H1 (cell line): ENCODE results near the gene DOCK1. TPM values are rescaled to one million over a fixed set of nuclear protein-coding genes. Genes with fewer than 3 reads are reported as not detected.

ENCODE experiments used
- CTCF ChIA-PET: fragments of 300-600 bp; sonication (Branson Sonifier 250); formaldehyde crosslinking; loops from one replicate; lab custom pipeline; 2021; ENCODE audit not compliant: partially characterized antibody; lab: Charles Lee
- POLR2A ChIA-PET: fragments of 300-600 bp; sonication (Branson Sonifier 250); formaldehyde crosslinking; loops from one replicate; lab custom pipeline; 2021; ENCODE audit warnings: inconsistent platforms; ENCODE audit not compliant: partially characterized antibody; lab: Charles Lee
- DNase-seq, 2 experiments: peaks; one replicate each; pipeline versions ENCODE4 v3.0.0 to v3.0.0-alpha.2; 2010 to 2022; ENCODE audit warnings: low spot score in 2 of 2, low read depth in 1 of 2, mixed read lengths in 1 of 2
- FAIRE-seq: peaks from 2 replicates; lab custom pipeline; 2011; peaks lifted over from hg19 to GRCh38; lab: Jason Lieb, UNC
- H2AFZ ChIP-seq: 2 replicates; pipeline ENCODE4 v1.8.1; 2012; ENCODE audit warnings: low read length, inconsistent platforms
- H2AK5ac ChIP-seq: 2 replicates; pipeline ENCODE4 v1.6.1; 2013; ENCODE audit warnings: low read depth, low read length
- H2BK120ac ChIP-seq: replicated peaks from 2 replicates; pipeline ENCODE3; 2013; ENCODE audit warnings: low read depth, low read length, inconsistent platforms
- H2BK12ac ChIP-seq: 2 replicates; pipeline ENCODE4 v1.6.1; 2013; ENCODE audit warnings: low read depth, low read length
- H2BK15ac ChIP-seq: 2 replicates; pipeline ENCODE4 v1.6.1; 2013; ENCODE audit warnings: low read length
- H2BK20ac ChIP-seq: 2 replicates; pipeline ENCODE4 v1.6.1; 2013; ENCODE audit warnings: low read length
- H2BK5ac ChIP-seq: 2 replicates; pipeline ENCODE4 v1.6.1; 2013; ENCODE audit warnings: low read depth, low read length
- H3K14ac ChIP-seq: 2 replicates; pipeline ENCODE4 v1.6.1; 2013; ENCODE audit warnings: inconsistent platforms; ENCODE audit not compliant: insufficient read length
- H3K18ac ChIP-seq: 2 replicates; pipeline ENCODE4 v1.6.1; 2013; ENCODE audit warnings: low read length; ENCODE audit errors: extremely low read depth
- H3K23ac ChIP-seq: 2 replicates; pipeline ENCODE4 v1.6.1; 2013; ENCODE audit warnings: inconsistent platforms; ENCODE audit not compliant: insufficient read length
- H3K23me2 ChIP-seq: 2 replicates; pipeline ENCODE4 v1.6.1; 2013; ENCODE audit warnings: low read depth, low read length
- H3K27ac ChIP-seq: 2 replicates; pipeline ENCODE4 v1.6.1; 2011; ENCODE audit warnings: low read depth, low read length, inconsistent platforms
- H3K27me3 ChIP-seq, 4 experiments: replicated peaks in 1 of 4; 1 replicate in 1 of 4; 2 replicates in 3 of 4; pipeline versions ENCODE4 v1.6.1 to v1.8.1; 2011 to 2013; ENCODE audit warnings: low read length in 3 of 4, mild to moderate bottlenecking in 3 of 4, inconsistent platforms in 2 of 4, mixed read lengths in 2 of 4, moderate library complexity in 1 of 4; ENCODE audit not compliant: control insufficient read depth in 3 of 4, insufficient read depth in 3 of 4; ENCODE audit errors: extremely low read depth in 1 of 4
- H3K36me3 ChIP-seq, 4 experiments: 2 replicates each; pipeline versions ENCODE4 v1.6.1 to v1.8.1; 2011 to 2013; ENCODE audit warnings: mild to moderate bottlenecking in 4 of 4, low read length in 3 of 4, moderate library complexity in 2 of 4, control low read depth in 1 of 4, inconsistent platforms in 1 of 4; ENCODE audit not compliant: insufficient read depth in 4 of 4, control insufficient read depth in 2 of 4
- H3K4ac ChIP-seq: replicated peaks from 2 replicates; pipeline ENCODE3; 2013; ENCODE audit warnings: low read length, low read depth, mixed read lengths, inconsistent platforms; ENCODE audit not compliant: insufficient read length
- H3K4me1 ChIP-seq, 4 experiments: replicated peaks in 1 of 4; 1 replicate in 1 of 4; 2 replicates in 3 of 4; pipeline versions ENCODE4 v1.6.1 to v1.8.1; 2011 to 2013; ENCODE audit warnings: low read length in 3 of 4, inconsistent platforms in 2 of 4, mixed read lengths in 1 of 4; ENCODE audit not compliant: insufficient read depth in 4 of 4, control insufficient read depth in 3 of 4
- H3K4me2 ChIP-seq, 2 experiments: 2 replicates each; pipeline versions ENCODE4 v1.6.1 to v1.8.1; 2011 to 2013; ENCODE audit warnings: low read depth in 2 of 2, low read length in 2 of 2, control low read depth in 1 of 2, inconsistent platforms in 1 of 2, mild to moderate bottlenecking in 1 of 2; ENCODE audit not compliant: insufficient read depth in 1 of 2
- H3K4me3 ChIP-seq, 4 experiments: fragments of 200-600, 300-600 bp in 1 of 4; sonication (generic), shearing (Covaris generic), sonication (Bioruptor Twin) in 1 of 4; 2 replicates each; pipeline versions ENCODE4 v1.5.1 to v1.8.1; 2011 to 2016; ENCODE audit warnings: low read length in 4 of 4, low read depth in 3 of 4, control low read depth in 2 of 4, inconsistent platforms in 2 of 4, mild to moderate bottlenecking in 2 of 4, mixed read lengths in 1 of 4, moderate library complexity in 1 of 4; ENCODE audit not compliant: insufficient read depth in 2 of 4; ENCODE audit errors: extremely low read depth in 1 of 4
- H3K56ac ChIP-seq: replicated peaks from 2 replicates; pipeline ENCODE3; 2013; ENCODE audit warnings: low read depth, mild to moderate bottlenecking, mixed read lengths, low read length, inconsistent platforms; ENCODE audit not compliant: insufficient read length
- H3K79me1 ChIP-seq: 2 replicates; pipeline ENCODE4 v1.6.1; 2013; ENCODE audit warnings: low read depth, low read length, control low read depth
- H3K79me2 ChIP-seq, 2 experiments: 2 replicates each; pipeline versions ENCODE4 v1.6.1 to v1.8.1; 2012 to 2013; ENCODE audit warnings: low read length in 2 of 2, mild to moderate bottlenecking in 2 of 2, inconsistent platforms in 1 of 2; ENCODE audit not compliant: insufficient read depth in 2 of 2, control insufficient read depth in 1 of 2
- H3K9ac ChIP-seq, 4 experiments: replicated peaks in 1 of 4; 1 replicate in 1 of 4; 2 replicates in 3 of 4; pipeline versions ENCODE4 v1.6.1 to v1.8.1; 2011 to 2013; ENCODE audit warnings: low read depth in 3 of 4, low read length in 3 of 4, control low read depth in 2 of 4, mild to moderate bottlenecking in 2 of 4, moderate library complexity in 2 of 4, inconsistent platforms in 1 of 4; ENCODE audit errors: extremely low read depth in 1 of 4
- H3K9me3 ChIP-seq, 2 experiments: 2 replicates each; pipeline versions ENCODE4 v1.6.1 to v1.8.1; 2012 to 2013; ENCODE audit warnings: mild to moderate bottlenecking in 2 of 2, moderate library complexity in 2 of 2, control low read depth in 1 of 2, inconsistent platforms in 1 of 2, low read depth in 1 of 2, low read length in 1 of 2, mixed read lengths in 1 of 2; ENCODE audit not compliant: insufficient read depth in 2 of 2
- H4K20me1 ChIP-seq, 2 experiments: replicated peaks in 1 of 2; 2 replicates each; pipeline versions ENCODE3 to v1.8.1; 2011 to 2013; ENCODE audit warnings: inconsistent platforms in 2 of 2, low read length in 2 of 2, mild to moderate bottlenecking in 1 of 2; ENCODE audit not compliant: insufficient read depth in 2 of 2, control insufficient read depth in 1 of 2
- H4K5ac ChIP-seq: 2 replicates; pipeline ENCODE4 v1.6.1; 2013; ENCODE audit warnings: low read length, low read depth, mixed read lengths, inconsistent platforms; ENCODE audit not compliant: insufficient read length
- H4K8ac ChIP-seq: 2 replicates; pipeline ENCODE4 v1.8.0; 2013; ENCODE audit warnings: mild to moderate bottlenecking, moderate library complexity, low read length, inconsistent platforms; ENCODE audit not compliant: insufficient read depth; ENCODE audit errors: extremely low read depth
- H4K91ac ChIP-seq: replicated peaks from 2 replicates; pipeline ENCODE3; 2013; ENCODE audit warnings: low read length, mixed read lengths, inconsistent platforms; ENCODE audit not compliant: insufficient read length
- BCL11A ChIP-seq, 2 experiments: IDR thresholded peaks; one replicate each; pipeline ENCODE4 v1.6.1; 2011; ENCODE audit warnings: low read depth in 2 of 2, low read length in 2 of 2, mild to moderate bottlenecking in 2 of 2
- CBX8 ChIP-seq: fragments of 300-800, 300-1000 bp; sonication (generic); IDR thresholded peaks from 2 replicates; pipeline ENCODE4 v1.7.1; 2016; ENCODE audit warnings: low read depth, low read length, borderline replicate concordance
- CHD1 ChIP-seq: IDR thresholded peaks from 2 replicates; pipeline ENCODE4 v1.6.1; 2012; ENCODE audit warnings: low read depth, low read length, improper control_type of control experiment
- CHD2 ChIP-seq: IDR thresholded peaks from 2 replicates; pipeline ENCODE4 v1.6.1; 2012; ENCODE audit warnings: low read length, improper control_type of control experiment
- CREB1 ChIP-seq: IDR thresholded peaks from 2 replicates; pipeline ENCODE4 v1.6.1; 2012; ENCODE audit warnings: inconsistent platforms
- EGR1 ChIP-seq: IDR thresholded peaks from 2 replicates; pipeline ENCODE4 v1.6.1; 2011; ENCODE audit warnings: low read depth, low read length, borderline replicate concordance
- HDAC2 ChIP-seq, 2 experiments: fragments of 300-600 bp in 1 of 2; sonication (generic) in 1 of 2; IDR thresholded peaks; 2 replicates each; pipeline ENCODE4 v1.6.1; 2011 to 2012; ENCODE audit warnings: low read depth in 2 of 2, low read length in 2 of 2, mild to moderate bottlenecking in 2 of 2, moderate library complexity in 2 of 2, borderline replicate concordance in 1 of 2, inconsistent platforms in 1 of 2
- POLR2AphosphoS5 ChIP-seq: IDR thresholded peaks from 2 replicates; pipeline ENCODE4 v1.6.1; 2011; ENCODE audit warnings: low read depth, low read length
- RAD21 ChIP-seq, 2 experiments: IDR thresholded peaks in 1 of 2; conservative IDR thresholded peaks in 1 of 2; 2 replicates each; pipeline ENCODE4 v1.6.1; 2011; ENCODE audit warnings: low read depth in 2 of 2, low read length in 2 of 2, improper control_type of control experiment in 1 of 2, inconsistent platforms in 1 of 2, mild to moderate bottlenecking in 1 of 2, moderate library complexity in 1 of 2
- SIN3A ChIP-seq, 2 experiments: IDR thresholded peaks in 1 of 2; conservative IDR thresholded peaks in 1 of 2; 2 replicates each; pipeline ENCODE4 v1.6.1; 2011 to 2012; ENCODE audit warnings: low read length in 2 of 2, improper control_type of control experiment in 1 of 2, low read depth in 1 of 2, mild to moderate bottlenecking in 1 of 2
- WGBS, 2 experiments: shearing (Covaris generic) in 1 of 2; methylation state at CpG; one replicate each; pipeline versions ENCODE4 v1.1.6 to v1.1.7; 2013 to 2015; ENCODE audit warnings: low lambda C conversion rate in 2 of 2, mixed read lengths in 2 of 2, inconsistent platforms in 1 of 2, low coverage in 1 of 2, missing lambda C conversion rate in 1 of 2; ENCODE audit not compliant: insufficient replicate concordance in 2 of 2, insufficient coverage in 1 of 2, insufficient read length in 1 of 2; ENCODE audit errors: extremely low coverage in 1 of 2, missing lambda C conversion rate in 1 of 2; 5-methylcytosine and 5-hydroxymethylcytosine counted together
- polyA plus RNA-seq, 7 experiments: library from polyadenylated mRNA; depleted of rRNA in 3 of 7; stranded (reverse) in 5 of 7; unstranded in 2 of 7; fragments of >200 nt in 5 of 7; fragments of 200-250 nt in 2 of 7; gene quantifications; 1 replicate in 5 of 7; 2 replicates in 1 of 7; 4 replicates in 1 of 7; pipeline versions ENCODE4 v1.2.1 to v1.2.3, GENCODE V29; 2011 to 2013; ENCODE audit warnings: missing spikeins in 2 of 7, mixed read lengths in 2 of 7
- total RNA-seq: library from RNA; stranded (reverse); fragmentation: NEBNext Ultra II Directional; extraction: Animal tissue kit (Norgen Biotek cat#: 25700); gene quantifications from 2 replicates; pipeline ENCODE4 v1.2.1, GENCODE V29; 2021
- TF ChIP-seq, protein P1 (sequence below): IDR thresholded peaks from 2 replicates; pipeline ENCODE4 v1.6.1; 2012; ENCODE audit warnings: low read length, inconsistent platforms

The DOCK1 gene
- total and polyA plus RNA-seq, 2 of the 8 experiments (the other 6 are each of a cell fraction or from before 2014, with no cell fraction given), result 11.6 to 53.0 TPM

DNA sequence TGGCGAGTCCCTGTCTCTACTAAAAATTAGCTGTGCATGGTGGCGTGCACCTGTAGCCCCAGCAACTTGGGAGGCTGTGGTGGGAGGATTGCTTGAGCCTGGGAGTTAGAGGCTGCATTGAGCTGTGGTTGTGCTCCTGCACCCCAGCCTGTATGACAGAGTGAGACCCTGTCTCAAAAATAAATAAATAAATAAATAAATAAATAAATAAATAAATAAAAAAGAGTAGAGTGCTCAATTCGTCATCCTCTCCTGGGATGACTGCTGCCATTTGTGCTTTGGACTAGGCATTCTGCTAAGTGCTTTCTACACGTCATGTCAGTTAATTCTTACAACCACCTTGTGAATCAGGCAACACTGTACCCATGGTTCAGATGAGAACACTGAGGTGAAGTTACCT, 130.6 kb downstream of the DOCK1 start:
- H3K4ac ChIP-seq, result no peak overlapping the region
- no peak overlapping the region for H3K9ac ChIP-seq
- H4K5ac ChIP-seq, result no peak overlapping the region
- H4K20me1 ChIP-seq, result no peaks in the 10 kb centered on the region
- POLR2A ChIA-PET, result no interaction called here
- no peak overlapping the region for H3K23ac ChIP-seq
- no peaks in the 10 kb centered on the region for H3K23me2 ChIP-seq
- no peak overlapping the region for H3K18ac ChIP-seq
- no peaks in the 10 kb centered on the region for H3K4me1 ChIP-seq
- no peak overlapping the region for H3K4me2 ChIP-seq
- no peak overlapping the region for H2BK5ac ChIP-seq
- no peak overlapping the region for H4K91ac ChIP-seq
- no peaks in the 10 kb centered on the region for H3K79me2 ChIP-seq
- no peaks in the 10 kb centered on the region for H3K9me3 ChIP-seq
- 86% methylated on average over 4 of the region's 4 CpGs; no CpG with 5 or more reads in 1 of the 2 experiments for WGBS, 2 experiments
- H3K79me1 ChIP-seq, result no peaks in the 10 kb centered on the region
- no peak overlapping the region for H3K14ac ChIP-seq
- no peak overlapping the region for H2BK20ac ChIP-seq
- no peak for FAIRE-seq
- H4K8ac ChIP-seq, result no peak overlapping the region
- no peak overlapping the region for H2BK15ac ChIP-seq
- no peak overlapping the region for H2AFZ ChIP-seq
- no peak overlapping the region for H3K27ac ChIP-seq
- CTCF ChIA-PET, result no interaction called here
- H2BK12ac ChIP-seq, result no peak overlapping the region
- H3K4me3 ChIP-seq, result no peak overlapping the region
- no peak overlapping the region for H2AK5ac ChIP-seq
- H3K36me3 ChIP-seq, result peaks cover 5 to 40% (median 34%) of the 10 kb centered on the region in 4 experiments; a peak in 7 of 8 replicates
- DNase-seq, result no peak
- no peak overlapping the region for H3K56ac ChIP-seq
- no peak overlapping the region for H2BK120ac ChIP-seq
- no peaks in the 10 kb centered on the region for H3K27me3 ChIP-seq
- TF ChIP-seq, protein P1, sequence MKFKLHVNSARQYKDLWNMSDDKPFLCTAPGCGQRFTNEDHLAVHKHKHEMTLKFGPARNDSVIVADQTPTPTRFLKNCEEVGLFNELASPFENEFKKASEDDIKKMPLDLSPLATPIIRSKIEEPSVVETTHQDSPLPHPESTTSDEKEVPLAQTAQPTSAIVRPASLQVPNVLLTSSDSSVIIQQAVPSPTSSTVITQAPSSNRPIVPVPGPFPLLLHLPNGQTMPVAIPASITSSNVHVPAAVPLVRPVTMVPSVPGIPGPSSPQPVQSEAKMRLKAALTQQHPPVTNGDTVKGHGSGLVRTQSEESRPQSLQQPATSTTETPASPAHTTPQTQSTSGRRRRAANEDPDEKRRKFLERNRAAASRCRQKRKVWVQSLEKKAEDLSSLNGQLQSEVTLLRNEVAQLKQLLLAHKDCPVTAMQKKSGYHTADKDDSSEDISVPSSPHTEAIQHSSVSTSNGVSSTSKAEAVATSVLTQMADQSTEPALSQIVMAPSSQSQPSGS, result no peak
- TF ChIP-seq EGR1, result no peak
- TF ChIP-seq POLR2AphosphoS5, result no peak
- no peak for TF ChIP-seq CBX8
- TF ChIP-seq RAD21 (IDR thresholded peaks at IDR 0.05 in 1 of 2, conservative IDR thresholded peaks at IDR 0.05 in 1 of 2; ENCODE audit: low read depth in 2 of 2, low read length in 2 of 2), result no peak
- no peak for TF ChIP-seq SIN3A (conservative IDR thresholded peaks at IDR 0.05 in 1 of 2, IDR thresholded peaks at IDR 0.05 in 1 of 2; ENCODE audit: low read depth in 1 of 2, low read length in 2 of 2)
- TF ChIP-seq CREB1, result no peak
- no peak for TF ChIP-seq HDAC2 (IDR thresholded peaks at IDR 0.05; ENCODE audit: borderline replicate concordance in 1 of 2, low read depth in 2 of 2, low read length in 2 of 2)
- TF ChIP-seq CHD2, result no peak
- no peak for TF ChIP-seq BCL11A (IDR thresholded peaks at IDR 0.05; ENCODE audit: low read depth in 2 of 2, low read length in 2 of 2)
- no peak for TF ChIP-seq CHD1
